Neural cell (in vitro differentiated cells): ENCODE data around the gene C16orf74. TPM values are rescaled to one million over a fixed set of nuclear protein-coding genes. Genes with fewer than 3 reads are reported as not detected.

ENCODE experiments used
- H2AFZ ChIP-seq: fragments of 200-600, 300-800 bp; sonication (generic), shearing (Covaris generic); 2 replicates; pipeline ENCODE4 v1.6.0; 2014; ENCODE audit warnings: low read depth, mild to moderate bottlenecking, antibody characterized with exemption, low read length, moderate library complexity
- H3F3A ChIP-seq: fragments of 200-600 bp; shearing (Covaris generic); 2 replicates; pipeline ENCODE4 v1.6.1; 2016; ENCODE audit warnings: mild to moderate bottlenecking, moderate library complexity, mixed read lengths, antibody characterized with exemption, low read length; ENCODE audit not compliant: insufficient read depth, poor library complexity, severe bottlenecking
- H3K27ac ChIP-seq: fragments of 200-600, 300-800 bp; sonication (generic), shearing (Covaris generic); 2 replicates; pipeline ENCODE4 v1.5.1; 2014; ENCODE audit warnings: mild to moderate bottlenecking, low read length, moderate library complexity
- H3K27me3 ChIP-seq: fragments of 300-800, 200-600 bp; sonication (generic), shearing (Covaris generic); 2 replicates; pipeline ENCODE4 v1.6.0; 2014; ENCODE audit warnings: mild to moderate bottlenecking, low read depth, low read length, moderate library complexity; ENCODE audit not compliant: insufficient read depth
- H3K36me3 ChIP-seq: fragments of 300-800, 200-600 bp; sonication (generic), shearing (Covaris generic); 2 replicates; pipeline ENCODE4 v1.5.1; 2014; ENCODE audit warnings: mild to moderate bottlenecking, antibody characterized with exemption, low read length, moderate library complexity; ENCODE audit not compliant: insufficient read depth
- H3K4me2 ChIP-seq: fragments of 300-800, 200-600 bp; sonication (generic), shearing (Covaris generic); 2 replicates; pipeline ENCODE4 v1.6.0; 2014; ENCODE audit warnings: mild to moderate bottlenecking, low read length
- H3K4me3 ChIP-seq: fragments of 300-800, 200-600 bp; sonication (generic), shearing (Covaris generic); 2 replicates; pipeline ENCODE4 v1.5.1; 2014; ENCODE audit warnings: mild to moderate bottlenecking, low read length, moderate library complexity
- H3K79me2 ChIP-seq: fragments of 200-600 bp; shearing (Covaris generic); replicated peaks from 2 replicates; pipeline ENCODE4 v1.6.0; 2014; ENCODE audit warnings: mild to moderate bottlenecking, low read length, moderate library complexity; ENCODE audit not compliant: insufficient read depth
- H3K9ac ChIP-seq: fragments of 300-800, 200-600 bp; sonication (generic), shearing (Covaris generic); 2 replicates; pipeline ENCODE4 v1.6.1; 2016; ENCODE audit warnings: mild to moderate bottlenecking, low read length, mixed read lengths
- H3K9me2 ChIP-seq: fragments of 200-600 bp; shearing (Covaris generic); 2 replicates; pipeline ENCODE4 v1.6.1; 2016; ENCODE audit warnings: mild to moderate bottlenecking, low read length, mixed read lengths; ENCODE audit not compliant: insufficient read depth
- H3K9me3 ChIP-seq: fragments of 200-600, 300-800 bp; sonication (generic), shearing (Covaris generic); 2 replicates; pipeline ENCODE4 v1.6.1; 2016; ENCODE audit warnings: mild to moderate bottlenecking, mixed run types, low read length, moderate library complexity, mixed read lengths
- H4K20me1 ChIP-seq: fragments of 200-600 bp; shearing (Covaris generic); 2 replicates; pipeline ENCODE4 v1.6.1; 2016; ENCODE audit warnings: mild to moderate bottlenecking, mixed run types; ENCODE audit not compliant: insufficient read depth
- EP300 ChIP-seq: fragments of 450-650 bp; conservative IDR thresholded peaks from 2 replicates; pipeline ENCODE4 v1.6.1; 2014; ENCODE audit warnings: antibody characterized with exemption, mild to moderate bottlenecking, moderate library complexity; ENCODE audit not compliant: poor library complexity, severe bottlenecking
- EZH2 ChIP-seq: fragments of 200-600, 300-800 bp; shearing (Covaris generic), sonication (generic); IDR thresholded peaks from 2 replicates; pipeline ENCODE4 v1.6.1; 2014; ENCODE audit warnings: antibody characterized with exemption, low read length, borderline replicate concordance, mild to moderate bottlenecking; ENCODE audit not compliant: insufficient read depth, poor library complexity, severe bottlenecking
- MXI1 ChIP-seq: fragments of 450-650 bp; conservative IDR thresholded peaks from 2 replicates; pipeline ENCODE4 v1.6.1; 2014; ENCODE audit warnings: antibody characterized with exemption, mild to moderate bottlenecking; ENCODE audit not compliant: poor library complexity, severe bottlenecking
- POLR2AphosphoS5 ChIP-seq: IDR thresholded peaks from 2 replicates; pipeline ENCODE4 v1.6.1; 2012
- RAD21 ChIP-seq: fragments of 450-650 bp; conservative IDR thresholded peaks from 2 replicates; pipeline ENCODE4 v1.6.1; 2014; ENCODE audit warnings: antibody characterized with exemption, mild to moderate bottlenecking, moderate library complexity
- REST ChIP-seq: IDR thresholded peaks from 2 replicates; pipeline ENCODE4 v1.6.1; 2012; ENCODE audit warnings: borderline replicate concordance
- SMC3 ChIP-seq: fragments of 450-650 bp; conservative IDR thresholded peaks from 2 replicates; pipeline ENCODE4 v1.6.1; 2014; ENCODE audit warnings: antibody characterized with exemption, mild to moderate bottlenecking, moderate library complexity; ENCODE audit not compliant: poor library complexity
- TAF1 ChIP-seq: IDR thresholded peaks from 2 replicates; pipeline ENCODE4 v1.6.1; 2012; ENCODE audit warnings: low read depth
- polyA plus RNA-seq: library from polyadenylated mRNA; depleted of rRNA; stranded (reverse); fragments of >200 nt; gene quantifications from 2 replicates; pipeline ENCODE4 v1.2.3, GENCODE V29; 2014
- TF ChIP-seq, protein P1 (sequence below): fragments of 450-650 bp; IDR thresholded peaks from 2 replicates; pipeline ENCODE4 v1.5.1; 2014; ENCODE audit warnings: antibody characterized with exemption, mild to moderate bottlenecking, moderate library complexity; ENCODE audit not compliant: poor library complexity, severe bottlenecking

Gene C16orf74
- polyA plus RNA-seq, 1 donor from 2014 or later: not detected

- Histone ChIP-seq H2AFZ (no peak overlapping the region), H3K9me2 (no peaks in the 10 kb centered on the region), H3K4me3 (no peak overlapping the region), H3K27ac (no peak overlapping the region), H3K27me3 (no peaks in the 10 kb centered on the region), H3K9me3 (no peaks in the 10 kb centered on the region), H3K9ac (no peak overlapping the region), H3K79me2 (no peaks in the 10 kb centered on the region), H4K20me1 (no peaks in the 10 kb centered on the region), H3K36me3 (no peaks in the 10 kb centered on the region), H3F3A (no peaks in the 10 kb centered on the region), H3K4me2 (no peak overlapping the region)
- TF ChIP-seq MXI1: no peak
- TF ChIP-seq EZH2: no peak
- TF ChIP-seq POLR2AphosphoS5: no peak
- TF ChIP-seq, protein P1, sequence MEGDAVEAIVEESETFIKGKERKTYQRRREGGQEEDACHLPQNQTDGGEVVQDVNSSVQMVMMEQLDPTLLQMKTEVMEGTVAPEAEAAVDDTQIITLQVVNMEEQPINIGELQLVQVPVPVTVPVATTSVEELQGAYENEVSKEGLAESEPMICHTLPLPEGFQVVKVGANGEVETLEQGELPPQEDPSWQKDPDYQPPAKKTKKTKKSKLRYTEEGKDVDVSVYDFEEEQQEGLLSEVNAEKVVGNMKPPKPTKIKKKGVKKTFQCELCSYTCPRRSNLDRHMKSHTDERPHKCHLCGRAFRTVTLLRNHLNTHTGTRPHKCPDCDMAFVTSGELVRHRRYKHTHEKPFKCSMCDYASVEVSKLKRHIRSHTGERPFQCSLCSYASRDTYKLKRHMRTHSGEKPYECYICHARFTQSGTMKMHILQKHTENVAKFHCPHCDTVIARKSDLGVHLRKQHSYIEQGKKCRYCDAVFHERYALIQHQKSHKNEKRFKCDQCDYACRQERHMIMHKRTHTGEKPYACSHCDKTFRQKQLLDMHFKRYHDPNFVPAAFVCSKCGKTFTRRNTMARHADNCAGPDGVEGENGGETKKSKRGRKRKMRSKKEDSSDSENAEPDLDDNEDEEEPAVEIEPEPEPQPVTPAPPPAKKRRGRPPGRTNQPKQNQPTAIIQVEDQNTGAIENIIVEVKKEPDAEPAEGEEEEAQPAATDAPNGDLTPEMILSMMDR: no peak
- no peak for TF ChIP-seq TAF1
- TF ChIP-seq EP300: no peak
- no peak for TF ChIP-seq REST
- TF ChIP-seq SMC3: no peak
- TF ChIP-seq RAD21: no peak
Observed at GRCh38 chr16:85770741-85771140, 19.8 kb upstream of the C16orf74 start.

- Histone ChIP-seq H3K4me2 (no peak overlapping the region), H3K27me3 (no peaks in the 10 kb centered on the region), H4K20me1 (no peaks in the 10 kb centered on the region), H3K36me3 (no peaks in the 10 kb centered on the region), H3K9me3 (no peaks in the 10 kb centered on the region), H2AFZ (no peak overlapping the region), H3K9ac (no peak overlapping the region), H3K79me2 (no peaks in the 10 kb centered on the region), H3K9me2 (no peaks in the 10 kb centered on the region), H3K4me3 (no peak overlapping the region), H3F3A (no peaks in the 10 kb centered on the region), H3K27ac (no peak overlapping the region)
- no peak for TF ChIP-seq MXI1
- no peak for TF ChIP-seq EP300
- no peak for TF ChIP-seq EZH2
- no peak for TF ChIP-seq RAD21
- no peak for TF ChIP-seq POLR2AphosphoS5
- TF ChIP-seq, protein P1: no peak
- TF ChIP-seq REST: no peak
- TF ChIP-seq TAF1: no peak
- TF ChIP-seq SMC3: no peak
Observed at GRCh38 chr16:85768199-85768598, 17.3 kb upstream of the C16orf74 start.
